GM18508 (cell line): ENCODE data around the gene RNASE8.

Experiments used
- ATAC-seq: cut with Tn5 transposase; IDR thresholded peaks from one replicate; pipeline ENCODE4 v1.9.1; 2021; ENCODE audit warnings: moderate number of reproducible peaks; ENCODE audit not compliant: insufficient read depth, unreplicated experiment

Gene RNASE8

GRCh38 chr14:21049271-21049673 lies 8.3 kb upstream of the RNASE8 start:
- ATAC-seq, result no peak

DNA sequence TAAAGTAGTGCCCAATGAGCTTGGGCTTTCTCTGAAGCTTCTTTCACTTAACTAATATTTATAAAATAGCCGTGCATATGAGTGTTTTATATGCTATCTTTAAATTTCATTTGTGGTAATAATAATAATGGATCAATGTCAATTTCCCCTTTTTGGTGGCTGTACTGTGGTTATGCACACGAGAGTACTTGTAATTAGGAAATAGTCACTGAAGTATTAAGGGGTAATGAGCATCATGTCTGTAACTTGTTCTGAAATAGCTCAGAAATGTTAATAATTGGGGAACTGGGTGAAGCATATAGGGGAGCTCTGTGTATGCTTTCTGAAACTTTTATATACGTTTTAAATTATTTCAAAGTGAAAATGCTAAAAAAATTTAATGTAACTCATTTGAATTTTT lies 7.0 kb upstream of the RNASE8 start:
- ATAC-seq, result no peak

DNA sequence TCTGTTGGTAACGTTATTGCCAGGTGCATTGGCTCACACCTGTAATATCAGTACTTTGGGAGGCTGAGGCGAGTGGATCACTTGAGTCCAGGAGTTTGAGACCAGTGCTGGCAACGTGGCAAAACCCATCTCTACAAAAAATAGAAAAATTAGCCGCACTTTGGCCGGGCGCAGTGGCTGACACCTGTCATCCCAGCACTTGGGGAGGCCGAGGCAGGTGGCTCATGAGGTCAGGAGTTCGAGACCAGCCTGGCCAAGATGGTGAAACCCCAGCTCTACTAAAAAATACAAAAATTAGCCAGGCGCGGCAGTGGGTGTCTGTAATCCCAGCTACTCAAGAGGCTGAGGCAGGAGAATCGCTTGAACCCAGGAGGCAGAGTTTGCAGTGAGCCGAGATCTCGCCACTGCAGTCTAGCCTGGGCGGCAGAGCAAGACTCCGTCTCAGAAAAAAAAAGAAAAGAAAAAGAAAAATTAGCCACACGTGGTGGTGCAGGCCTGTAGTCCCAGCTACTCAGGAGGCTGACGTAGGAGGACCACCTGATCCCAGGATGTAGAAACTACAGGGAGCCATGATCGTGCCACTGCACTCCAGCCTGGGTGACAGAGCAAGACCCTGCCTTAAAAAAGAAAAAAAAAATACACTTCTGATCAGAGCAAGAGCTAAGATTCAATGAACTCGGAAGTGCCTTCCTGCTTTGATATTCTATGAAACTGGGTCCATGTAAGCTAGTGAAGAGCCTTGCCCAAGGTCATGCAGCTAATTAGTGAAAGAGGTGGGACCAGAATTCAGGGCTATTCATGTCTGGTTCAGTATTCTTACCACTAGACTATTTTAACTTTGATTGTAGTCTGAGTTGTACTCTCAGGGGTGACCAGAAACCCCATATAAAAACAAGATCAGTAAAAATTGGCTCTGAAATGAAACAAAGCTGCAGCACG lies 4.2 kb upstream of the RNASE8 start:
- no peak for ATAC-seq

GRCh38 chr14:21054123-21054767 lies 3.4 kb upstream of the RNASE8 start:
- ATAC-seq, result no peak

GRCh38 chr14:21054768-21055145 lies 2.9 kb upstream of the RNASE8 start:
- no peak for ATAC-seq

DNA sequence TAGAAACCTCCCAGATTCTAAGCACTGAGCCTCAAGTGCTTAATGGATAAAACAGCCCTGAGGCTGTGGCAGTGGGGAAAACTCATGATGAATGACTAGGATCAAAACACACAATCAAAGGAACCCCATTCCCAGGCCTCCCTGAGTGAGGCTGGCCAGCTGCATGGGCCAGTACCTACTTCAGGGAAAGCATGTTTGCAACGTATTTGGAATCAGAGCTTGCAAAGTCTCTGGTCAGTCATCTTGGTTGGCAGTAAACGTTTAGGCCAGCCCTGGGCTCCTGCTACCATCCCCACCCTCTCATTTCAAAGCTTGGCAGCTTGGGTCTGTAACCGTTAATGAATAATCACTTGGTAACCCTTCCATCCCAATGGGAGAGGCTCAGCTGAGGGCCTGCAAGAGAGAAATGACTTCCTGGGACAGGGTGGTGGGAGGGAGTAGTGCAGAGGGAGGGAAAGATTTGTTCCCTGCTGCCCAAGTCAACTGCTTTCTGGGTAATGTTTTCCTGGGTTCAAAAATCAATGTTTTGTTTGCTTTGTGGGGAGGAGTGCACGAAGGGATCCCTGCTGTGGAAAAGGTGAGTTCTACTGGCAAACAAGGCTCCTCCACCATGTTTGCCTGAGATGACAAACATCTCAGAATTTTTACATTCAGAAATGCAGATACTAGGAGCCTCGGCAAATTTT lies 2.0 kb upstream of the RNASE8 start:
- ATAC-seq, result no peak

GRCh38 chr14:21056520-21057163 lies 980 bp upstream of the RNASE8 start:
- no peak for ATAC-seq

- no peak for ATAC-seq
Measured at GRCh38 chr14:21058903-21059302, 1.3 kb downstream of the RNASE8 start.

DNA sequence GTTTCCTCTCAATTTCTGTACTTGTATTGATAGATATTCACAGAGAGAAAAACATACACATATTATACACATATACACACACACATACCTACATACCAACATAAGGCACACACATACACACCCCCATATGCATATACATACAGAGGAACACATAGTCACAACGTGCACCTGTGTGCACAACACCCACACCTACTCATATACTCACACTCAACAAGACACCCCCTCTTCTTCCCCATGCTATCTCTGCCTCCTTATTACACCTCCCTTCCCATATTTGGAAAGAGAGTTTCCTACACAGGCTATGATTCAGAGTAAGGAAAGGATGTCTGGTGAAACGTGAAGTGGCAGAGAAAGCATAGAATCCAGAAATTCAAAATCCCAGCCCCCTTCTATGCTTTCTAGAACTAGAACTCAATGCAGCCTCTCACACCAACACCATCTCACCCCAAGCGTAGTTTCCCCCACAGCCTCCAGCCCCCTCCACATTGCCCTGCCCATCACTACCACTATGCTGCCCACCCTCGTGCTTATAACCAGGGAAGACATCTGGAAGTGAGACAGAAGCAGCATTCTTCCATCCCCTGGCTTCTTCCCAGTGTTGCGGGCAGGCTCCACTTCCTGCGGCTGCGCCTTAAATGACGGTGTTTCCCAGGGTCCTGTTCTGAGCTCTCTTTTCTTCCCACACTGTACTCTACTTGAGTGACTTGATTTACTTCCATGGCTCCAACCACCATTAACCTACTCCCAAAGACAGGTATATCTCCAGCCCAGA lies 2.4 kb downstream of the RNASE8 start:
- ATAC-seq, result no peak

GRCh38 chr14:21060614-21061346 lies 3.2 kb downstream of the RNASE8 start:
- no peak for ATAC-seq

- no peak for ATAC-seq
Measured at GRCh38 chr14:21061347-21061668, 3.7 kb downstream of the RNASE8 start.

DNA sequence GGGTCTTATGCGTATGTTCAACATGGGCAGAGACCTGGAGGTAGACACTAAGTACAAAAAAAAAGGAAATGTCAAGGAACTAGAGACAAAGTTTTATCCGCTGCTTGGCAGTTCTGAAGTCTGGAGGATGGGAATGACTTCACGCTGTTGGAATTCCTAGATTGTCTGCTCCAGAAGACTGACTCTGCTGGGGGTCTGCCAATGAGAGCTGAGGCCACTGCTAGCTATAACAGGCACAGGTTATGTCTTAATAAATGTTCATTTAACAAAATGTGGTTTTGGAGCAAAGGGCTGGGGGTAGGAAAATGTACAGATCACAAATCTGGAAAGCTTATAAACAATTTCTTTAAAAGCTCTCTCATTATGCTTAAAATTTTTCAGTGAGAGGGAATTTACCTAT lies 5.9 kb downstream of the RNASE8 start:
- ATAC-seq, result no peak

- ATAC-seq, result no peak
Measured at GRCh38 chr14:21066882-21067502, 9.4 kb downstream of the RNASE8 start.

- no peak for ATAC-seq
Measured at GRCh38 chr14:21068521-21069387, 11.1 kb downstream of the RNASE8 start.

DNA sequence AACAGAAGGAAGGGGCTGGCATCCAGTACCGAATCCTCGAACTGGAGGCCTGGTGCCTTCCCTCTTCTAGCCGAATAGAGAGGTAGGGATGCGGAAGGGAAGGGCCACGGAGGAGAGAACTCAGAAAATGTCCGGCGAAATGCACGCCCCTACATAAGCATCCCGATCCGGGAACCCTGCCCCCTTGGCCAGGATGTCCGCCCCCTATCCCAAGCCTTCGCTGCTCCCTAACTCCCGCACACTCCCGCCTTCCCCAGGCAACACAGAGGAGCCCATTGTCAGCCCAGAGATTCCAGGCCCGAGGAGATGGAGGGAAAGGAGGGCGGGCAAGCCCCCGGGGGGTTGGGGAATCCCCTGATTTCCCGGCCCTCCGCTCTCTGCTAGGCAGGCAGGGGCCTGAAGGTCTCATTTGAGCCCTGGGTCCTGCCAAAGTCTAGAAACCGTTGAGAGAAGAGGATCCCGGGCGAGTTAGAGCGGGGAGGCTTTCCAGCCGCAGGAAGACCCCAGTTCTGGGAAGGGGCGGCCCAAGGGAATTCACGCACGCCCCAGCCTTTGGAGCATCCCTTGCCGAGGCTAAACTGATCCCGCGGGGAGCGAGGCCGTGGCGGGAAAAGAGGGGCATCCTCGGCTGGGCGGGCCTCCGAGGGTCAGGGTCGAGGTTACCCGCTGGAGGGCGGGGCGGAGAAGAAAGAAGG lies 11.9 kb downstream of the RNASE8 start:
- no peak for ATAC-seq

GRCh38 chr14:21070083-21070609 lies 12.5 kb downstream of the RNASE8 start, which contains the start of gene ARHGEF40:
ARHGEF40 (plus strand) TSS chr14:21070304; CDS start chr14:21070397, 93 bp downstream.
- no peak for ATAC-seq

DNA sequence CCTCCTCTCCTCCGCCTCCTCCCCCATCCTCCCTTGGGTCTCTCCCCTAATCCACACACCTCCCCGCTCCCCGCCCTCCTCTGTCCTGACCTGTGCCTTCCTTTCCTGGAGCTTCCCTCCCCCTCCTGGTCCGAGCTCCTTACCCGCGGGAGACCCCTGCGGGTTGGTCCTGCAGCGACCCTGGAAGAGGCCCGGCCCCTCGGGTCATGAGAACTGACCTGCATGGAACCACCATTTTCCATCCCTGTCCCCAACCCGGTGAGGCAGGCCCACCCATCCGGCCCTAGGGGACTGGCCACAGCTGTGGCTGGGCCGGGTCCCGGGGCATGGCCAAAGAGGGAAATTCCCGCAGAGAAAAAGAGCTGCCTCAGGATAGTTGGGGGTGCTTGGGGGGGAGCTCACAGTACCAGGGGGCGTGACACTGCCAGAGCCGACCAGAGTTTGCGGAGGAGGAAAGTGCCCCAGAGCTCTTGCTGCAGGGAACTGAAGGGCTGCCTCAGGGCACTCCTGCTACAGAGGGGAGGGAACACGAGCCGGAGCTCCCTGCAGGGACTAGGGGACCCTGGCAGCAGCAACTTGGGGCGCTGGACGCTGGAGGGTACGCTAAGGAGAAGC lies 13.1 kb downstream of the RNASE8 start:
- peak; percentile 4 for ATAC-seq
